Stimulated activated CD8-positive, alpha-beta memory T cell treated with anti-CD3 and anti-CD28 coated beads, Interleukin-12 subunit alpha, Interleukin-12 subunit beta, amount 100 ng/mL, for 24 hours (primary cell): ENCODE results near the gene WDR82.

Experiments
- DNase-seq: peaks from one replicate; pipeline ENCODE4 v3.0.0-alpha.2; 2020; ENCODE audit errors: extremely low read depth

Gene WDR82

GRCh38 chr3:52223449-52224408 lies 54.7 kb downstream of the WDR82 start:
- no peak for DNase-seq

- no peak for DNase-seq
These were observed 55.9 kb downstream of the WDR82 start for GRCh38 chr3:52222319-52223221.

GRCh38 chr3:52221563-52222318 lies 56.7 kb downstream of the WDR82 start:
- DNase-seq: no peak

- DNase-seq: no peak
These were observed 57.3 kb downstream of the WDR82 start for GRCh38 chr3:52221141-52221562.

GRCh38 chr3:52220380-52221026 lies 57.9 kb downstream of the WDR82 start:
- peak; percentile 63 for DNase-seq

- no peak for DNase-seq
These were observed 59.4 kb downstream of the WDR82 start for GRCh38 chr3:52218937-52219650.

- DNase-seq: no peak
These were observed 60.0 kb downstream of the WDR82 start for GRCh38 chr3:52218454-52218853.

GRCh38 chr3:52218026-52218425 lies 60.4 kb downstream of the WDR82 start:
- no peak for DNase-seq

GRCh38 chr3:52217409-52217805 lies 61.0 kb downstream of the WDR82 start:
- DNase-seq: no peak

- no peak for DNase-seq
These were observed 61.7 kb downstream of the WDR82 start for GRCh38 chr3:52216585-52217408.

- no peak for DNase-seq
These were observed 63.1 kb downstream of the WDR82 start for GRCh38 chr3:52215351-52215750.

- no peak for DNase-seq
These were observed 64.5 kb downstream of the WDR82 start for GRCh38 chr3:52213901-52214300.

- DNase-seq: no peak
These were observed 65.4 kb downstream of the WDR82 start for GRCh38 chr3:52213005-52213404.

- no peak for DNase-seq
These were observed 67.1 kb downstream of the WDR82 start for GRCh38 chr3:52211268-52211891.

- DNase-seq: no peak
These were observed 67.9 kb downstream of the WDR82 start for GRCh38 chr3:52210550-52211046.

GRCh38 chr3:52210037-52210436 lies 68.4 kb downstream of the WDR82 start:
- no peak for DNase-seq

- no peak for DNase-seq
These were observed 69.9 kb downstream of the WDR82 start for GRCh38 chr3:52208556-52208955.

GRCh38 chr3:52205727-52206372 lies 72.6 kb downstream of the WDR82 start:
- no peak for DNase-seq
